Epithelial cell of esophagus (primary cell): Measurements from ENCODE around the gene C15orf62.
A peak's percentile ranks its signal among the peaks of the same experiment; 100 is the strongest.

ENCODE experiments used
- DNase-seq: peaks from one replicate; pipeline ENCODE4 v3.0.0; 2010; ENCODE audit warnings: low read depth
- H3K4me3 ChIP-seq: 2 replicates; pipeline ENCODE4 v1.5.1; 2011; ENCODE audit warnings: mild to moderate bottlenecking, low read length, control low read depth
- TF ChIP-seq, protein P1 (sequence below): IDR thresholded peaks from 2 replicates; pipeline ENCODE4 v1.5.1; 2011; ENCODE audit warnings: low read depth, mild to moderate bottlenecking, low read length, control low read depth, inconsistent platforms; ENCODE audit not compliant: insufficient read depth; ENCODE audit errors: missing control alignments

Gene C15orf62, protein sequence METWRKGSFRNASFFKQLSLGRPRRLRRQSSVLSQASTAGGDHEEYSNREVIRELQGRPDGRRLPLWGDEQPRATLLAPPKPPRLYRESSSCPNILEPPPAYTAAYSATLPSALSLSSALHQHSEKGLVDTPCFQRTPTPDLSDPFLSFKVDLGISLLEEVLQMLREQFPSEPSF

DNA sequence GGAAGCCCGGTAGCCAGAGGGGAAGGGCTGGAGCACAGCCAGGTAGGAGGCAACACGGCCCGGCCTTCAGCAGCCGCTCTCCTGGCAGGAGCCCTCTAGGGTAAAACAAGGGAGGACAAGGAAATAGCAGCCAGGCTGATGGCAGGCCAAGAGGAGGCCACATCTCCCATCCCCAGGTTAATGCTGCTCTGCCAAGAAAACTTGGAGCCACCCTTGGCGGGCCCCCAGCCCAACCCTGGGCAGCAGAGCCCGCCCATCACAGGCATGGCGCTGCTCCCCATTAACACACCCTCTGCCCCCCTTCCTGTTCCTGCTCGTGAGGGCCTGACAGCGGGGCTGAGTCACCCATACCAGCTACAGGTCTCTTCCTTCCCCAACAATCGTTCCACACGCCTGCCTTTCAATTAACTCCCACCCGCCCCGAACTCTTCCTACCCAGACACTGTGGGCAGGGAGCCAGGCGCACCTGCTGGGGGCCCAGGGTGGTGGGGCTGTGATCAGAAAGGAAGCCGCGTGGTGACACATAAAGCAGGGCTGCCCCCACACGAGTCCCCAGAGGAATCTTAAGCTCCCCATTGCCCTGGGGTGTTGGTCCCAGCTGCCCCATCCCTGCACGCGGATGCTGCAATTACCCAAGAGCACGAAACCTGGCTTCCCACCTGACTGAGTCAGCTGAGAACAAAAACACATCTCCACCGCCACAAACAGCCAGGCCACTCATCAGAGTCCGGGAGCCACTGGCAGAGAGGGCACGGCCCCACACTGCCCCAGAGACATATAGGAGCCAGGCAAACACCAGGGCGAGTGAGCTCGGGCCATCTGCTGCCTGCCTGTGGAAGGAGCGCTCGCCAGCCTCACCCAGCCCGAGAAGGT is at the start of gene C15orf62:
TSS of gene C15orf62 (plus strand) at position 707 of the 873 bp plus-strand sequence. CDS start 516 bp downstream, outside the sequence.
- DNase-seq: peak; percentile 95
- peak within 1 kb of the TSS; percentile 34 for H3K4me3 ChIP-seq
- TF ChIP-seq, protein P1, sequence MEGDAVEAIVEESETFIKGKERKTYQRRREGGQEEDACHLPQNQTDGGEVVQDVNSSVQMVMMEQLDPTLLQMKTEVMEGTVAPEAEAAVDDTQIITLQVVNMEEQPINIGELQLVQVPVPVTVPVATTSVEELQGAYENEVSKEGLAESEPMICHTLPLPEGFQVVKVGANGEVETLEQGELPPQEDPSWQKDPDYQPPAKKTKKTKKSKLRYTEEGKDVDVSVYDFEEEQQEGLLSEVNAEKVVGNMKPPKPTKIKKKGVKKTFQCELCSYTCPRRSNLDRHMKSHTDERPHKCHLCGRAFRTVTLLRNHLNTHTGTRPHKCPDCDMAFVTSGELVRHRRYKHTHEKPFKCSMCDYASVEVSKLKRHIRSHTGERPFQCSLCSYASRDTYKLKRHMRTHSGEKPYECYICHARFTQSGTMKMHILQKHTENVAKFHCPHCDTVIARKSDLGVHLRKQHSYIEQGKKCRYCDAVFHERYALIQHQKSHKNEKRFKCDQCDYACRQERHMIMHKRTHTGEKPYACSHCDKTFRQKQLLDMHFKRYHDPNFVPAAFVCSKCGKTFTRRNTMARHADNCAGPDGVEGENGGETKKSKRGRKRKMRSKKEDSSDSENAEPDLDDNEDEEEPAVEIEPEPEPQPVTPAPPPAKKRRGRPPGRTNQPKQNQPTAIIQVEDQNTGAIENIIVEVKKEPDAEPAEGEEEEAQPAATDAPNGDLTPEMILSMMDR: no peak

DNA sequence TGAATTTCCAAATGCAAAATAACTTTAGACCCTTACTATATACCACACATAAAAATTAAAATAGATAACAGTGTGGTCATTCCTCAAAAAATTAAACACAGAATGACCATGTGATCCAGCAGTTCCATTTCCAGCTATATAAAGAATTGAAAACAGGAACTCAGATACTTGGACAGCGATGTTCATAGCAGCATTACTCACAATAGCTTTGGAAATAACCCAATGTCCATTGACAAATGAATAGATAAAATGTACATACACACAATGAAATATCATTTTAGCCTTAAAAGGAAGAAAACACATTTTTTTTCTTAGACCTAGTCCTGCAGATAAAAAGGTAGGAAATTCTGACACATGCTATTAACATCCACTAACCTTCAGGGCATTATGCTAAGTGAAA is 48.1 kb upstream of the C15orf62 start:
- no peak overlapping the region for H3K4me3 ChIP-seq
- no peak for DNase-seq
- TF ChIP-seq, protein P1: no peak

DNA sequence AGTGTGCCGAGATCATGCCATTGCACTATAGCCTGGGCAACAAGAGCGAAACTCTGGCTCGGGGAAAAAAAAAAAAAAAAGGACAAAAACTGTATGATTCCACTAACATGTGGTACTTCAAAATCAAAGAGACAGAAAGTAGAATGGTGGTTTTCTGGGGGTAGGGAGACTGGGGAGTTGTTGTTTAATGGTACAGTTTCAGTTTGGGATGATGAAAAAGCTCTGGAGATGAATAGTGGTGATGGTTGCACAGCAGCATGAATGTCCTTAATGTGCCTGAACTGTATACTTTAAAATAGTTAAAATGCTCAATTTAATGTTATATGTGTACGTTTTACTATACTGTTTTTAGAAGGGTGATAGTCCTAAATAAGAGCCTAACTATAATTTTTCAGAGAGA is 47.4 kb upstream of the C15orf62 start:
- no peak for DNase-seq
- TF ChIP-seq, protein P1: no peak
- no peak overlapping the region for H3K4me3 ChIP-seq

DNA sequence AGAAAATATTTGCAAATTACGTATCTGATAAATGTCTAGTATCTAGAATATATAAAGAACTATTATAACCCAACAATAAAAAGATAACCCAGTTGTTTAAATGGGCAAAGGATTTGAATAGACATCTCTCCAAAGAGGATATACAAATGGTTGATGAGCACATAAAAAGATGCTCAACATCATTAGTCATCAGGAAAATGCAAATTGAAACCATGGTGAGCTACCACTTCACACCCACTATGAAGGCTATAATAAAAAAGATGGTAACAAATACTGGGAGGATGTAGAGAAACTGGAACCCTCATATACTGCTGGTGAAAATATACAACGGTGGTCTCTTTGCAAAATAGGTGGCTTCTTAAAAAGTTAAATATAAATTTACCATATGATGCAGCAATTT is 46.8 kb upstream of the C15orf62 start:
- DNase-seq: peak; percentile 28
- TF ChIP-seq, protein P1: no peak
- no peak overlapping the region for H3K4me3 ChIP-seq

DNA sequence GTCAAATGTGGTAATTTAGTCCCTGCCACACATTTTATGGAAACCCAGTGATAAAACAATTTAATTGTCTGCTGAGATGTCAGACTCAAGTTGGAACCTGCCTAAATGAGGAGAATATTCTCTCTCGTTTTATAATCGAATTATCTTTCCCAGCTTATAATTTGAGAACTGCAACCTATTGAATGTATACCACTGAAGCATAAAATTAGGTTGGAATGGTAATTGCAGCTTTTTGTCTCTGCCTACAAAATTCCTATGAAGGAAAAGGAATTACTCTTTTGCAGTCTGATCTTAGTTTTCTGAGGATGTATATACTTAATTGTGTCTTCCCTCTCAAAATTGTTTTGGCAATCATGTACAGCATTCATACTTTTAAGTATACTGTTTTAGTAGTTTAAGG is 45.9 kb upstream of the C15orf62 start:
- TF ChIP-seq, protein P1: no peak
- no peak for DNase-seq
- H3K4me3 ChIP-seq: no peak overlapping the region

DNA sequence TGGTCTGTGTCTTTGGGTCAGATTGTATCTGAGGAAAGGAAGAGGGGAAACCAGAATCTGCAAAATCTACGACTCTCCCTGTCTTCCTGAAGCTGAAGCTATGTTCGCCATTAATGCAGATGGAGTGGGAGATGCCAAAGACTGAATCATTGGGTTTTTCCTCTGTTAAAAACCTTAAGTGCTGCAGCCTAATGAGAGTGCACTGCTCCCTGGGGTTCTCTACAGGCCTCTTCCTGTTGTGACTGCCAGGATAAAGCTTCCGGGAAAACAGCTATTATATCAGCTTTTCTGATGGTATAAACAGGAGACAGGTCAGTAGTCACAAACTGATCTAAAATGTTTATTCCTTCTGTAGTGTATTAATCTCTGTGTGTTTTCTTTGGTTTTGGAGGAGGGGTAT is 38.7 kb upstream of the C15orf62 start:
- no peak for DNase-seq
- TF ChIP-seq, protein P1: no peak
- no peak overlapping the region for H3K4me3 ChIP-seq
